GM23248 (cell line): Measurements from ENCODE around the gene HACL1. TPM values are rescaled to one million over a fixed set of nuclear protein-coding genes. Genes with fewer than 3 reads are reported as not detected.
A peak's percentile ranks its signal among the peaks of the same experiment; 100 is the strongest.

Experiments used
- DNase-seq: peaks from one replicate; pipeline ENCODE4 v3.0.0-alpha.2; 2015
- H2AFZ ChIP-seq: fragments of 200-600 bp; sonication (generic); 2 replicates; pipeline ENCODE4 v1.6.1; 2016; ENCODE audit warnings: antibody characterized with exemption
- H3F3A ChIP-seq: fragments of 200-600 bp; sonication (generic); 2 replicates; pipeline ENCODE4 v1.6.1; 2016; ENCODE audit warnings: mild to moderate bottlenecking, antibody characterized with exemption, mixed run types; ENCODE audit not compliant: insufficient read depth
- H3K27ac ChIP-seq: fragments of 200-600 bp; sonication (generic); 2 replicates; pipeline ENCODE4 v1.5.1; 2016; ENCODE audit warnings: mild to moderate bottlenecking
- H3K27me3 ChIP-seq: fragments of 200-600 bp; sonication (generic); replicated peaks from 2 replicates; pipeline ENCODE4 v1.6.1; 2016; ENCODE audit warnings: mild to moderate bottlenecking; ENCODE audit not compliant: insufficient read depth
- H3K36me3 ChIP-seq: fragments of 200-600 bp; sonication (generic); 2 replicates; pipeline ENCODE4 v1.6.1; 2016; ENCODE audit warnings: low read depth, mild to moderate bottlenecking
- H3K4me1 ChIP-seq: fragments of 200-600 bp; sonication (generic); 2 replicates; pipeline ENCODE4 v1.6.1; 2016; ENCODE audit warnings: mild to moderate bottlenecking; ENCODE audit not compliant: insufficient read depth
- H3K4me2 ChIP-seq: fragments of 200-600 bp; sonication (generic); one replicate; pipeline ENCODE4 v1.6.1; 2016; ENCODE audit warnings: mild to moderate bottlenecking; ENCODE audit not compliant: unreplicated experiment
- H3K4me3 ChIP-seq: fragments of 200-600 bp; sonication (generic); 2 replicates; pipeline ENCODE4 v1.5.1; 2016; ENCODE audit warnings: mild to moderate bottlenecking
- H3K79me2 ChIP-seq: fragments of 200-600 bp; sonication (generic); 2 replicates; pipeline ENCODE4 v1.6.1; 2016; ENCODE audit warnings: mild to moderate bottlenecking; ENCODE audit not compliant: insufficient read depth
- H3K9ac ChIP-seq: fragments of 200-600 bp; sonication (generic); 2 replicates; pipeline ENCODE4 v1.6.1; 2016; ENCODE audit warnings: mild to moderate bottlenecking
- H3K9me2 ChIP-seq: fragments of 200-600 bp; sonication (generic); 2 replicates; pipeline ENCODE4 v1.6.1; 2016; ENCODE audit warnings: mixed run types, mild to moderate bottlenecking, moderate library complexity; ENCODE audit not compliant: insufficient read depth
- H3K9me3 ChIP-seq: fragments of 200-600 bp; sonication (generic); one replicate; pipeline ENCODE4 v1.6.1; 2017; ENCODE audit warnings: low read depth
- H4K20me1 ChIP-seq: fragments of 200-600 bp; sonication (generic); 2 replicates; pipeline ENCODE4 v1.6.0; 2016; ENCODE audit not compliant: insufficient read depth
- EZH2 ChIP-seq: fragments of 200-600 bp; sonication (generic); IDR thresholded peaks from 2 replicates; pipeline ENCODE4 v1.6.1; 2018; ENCODE audit warnings: antibody characterized with exemption, mild to moderate bottlenecking; ENCODE audit not compliant: insufficient read depth, poor library complexity, severe bottlenecking
- EZH2phosphoT487 ChIP-seq: fragments of 200-600 bp; sonication (generic); IDR thresholded peaks from 2 replicates; pipeline ENCODE4 v1.6.1; 2018; ENCODE audit warnings: antibody characterized with exemption, moderate library complexity, mild to moderate bottlenecking, low read depth; ENCODE audit not compliant: insufficient read depth
- WGBS, 2 experiments: methylation state at CpG; one replicate each; pipeline ENCODE4 v1.1.6; 2015 to 2017; ENCODE audit warnings: low lambda C conversion rate in 2 of 2, low coverage in 1 of 2; ENCODE audit errors: missing lambda C conversion rate in 2 of 2; 5-methylcytosine and 5-hydroxymethylcytosine counted together
- in situ Hi-C: fragments of 300-500 bp; cut with MboI; formaldehyde crosslinking; loops from 2 replicates; pipeline ENCODE4 v1.15.0; 2020
- polyA plus RNA-seq: library from polyadenylated mRNA; unstranded; fragments of >200 nt; fragmentation: Nextera tagmentation; extraction: Ambion mirVana; gene quantifications from 2 replicates; pipeline ENCODE4 v1.2.1, GENCODE V29; 2016
- total RNA-seq: library from RNA; depleted of rRNA; stranded (reverse); fragments of >200 nt; shearing (Covaris generic); gene quantifications from 2 replicates; pipeline ENCODE4 v1.2.3, GENCODE V29; 2014

HACL1 gene
- total and polyA plus RNA-seq, 2 experiments from 2014 or later, result 14.3 to 16.3 TPM

GRCh38 chr3:15631426-15632211 lies 30.2 kb upstream of the HACL1 start:
- H3F3A ChIP-seq, result peaks cover 40% of the 10 kb centered on the region
- no peaks in the 10 kb centered on the region for H3K79me2 ChIP-seq
- H3K4me1 ChIP-seq, result peaks cover 53% of the 10 kb centered on the region
- in situ Hi-C loops, result no loop called here
- H2AFZ ChIP-seq, result no peak overlapping the region
- peak overlapping the region; percentile 78 for H3K4me2 ChIP-seq
- no peaks in the 10 kb centered on the region for H4K20me1 ChIP-seq
- no peaks in the 10 kb centered on the region for H3K36me3 ChIP-seq
- peak overlapping the region; percentile 73 for H3K9ac ChIP-seq
- TF ChIP-seq EZH2 (no peak), EZH2phosphoT487 (no peak)
- 98 to 99% methylated on average over 12 of the region's 12 CpGs for WGBS, 2 experiments
- DNase-seq, result no peak
- no peaks in the 10 kb centered on the region for H3K9me3 ChIP-seq
- H3K27ac ChIP-seq, result peak overlapping the region; percentile 84
- no peaks in the 10 kb centered on the region for H3K27me3 ChIP-seq
- H3K9me2 ChIP-seq, result no peaks in the 10 kb centered on the region
- H3K4me3 ChIP-seq, result peak overlapping the region; percentile 64; the same call in 1 of the 2 replicates

- H3K9me2 ChIP-seq, result no peaks in the 10 kb centered on the region
- H3K36me3 ChIP-seq, result no peaks in the 10 kb centered on the region
- TF ChIP-seq EZH2phosphoT487 (no peak), EZH2 (no peak)
- no peaks in the 10 kb centered on the region for H3K79me2 ChIP-seq
- WGBS, 2 experiments, result 1% methylated on average over 8 of the region's 8 CpGs
- H4K20me1 ChIP-seq, result no peaks in the 10 kb centered on the region
- peak overlapping the region; percentile 78 for H3K4me2 ChIP-seq
- no peaks in the 10 kb centered on the region for H3K27me3 ChIP-seq
- H3K4me1 ChIP-seq, result peaks cover 47% of the 10 kb centered on the region
- H3K9ac ChIP-seq, result peak overlapping the region; percentile 73
- peak overlapping the region; percentile 64 for H3K4me3 ChIP-seq
- in situ Hi-C loops, result no loop called here
- H2AFZ ChIP-seq, result peak overlapping the region; percentile 71
- peak overlapping the region; percentile 84 for H3K27ac ChIP-seq
- DNase-seq, result peak; percentile 85
- no peaks in the 10 kb centered on the region for H3K9me3 ChIP-seq
- H3F3A ChIP-seq, result peaks cover 37% of the 10 kb centered on the region
Measured at GRCh38 chr3:15630646-15631350, 29.4 kb upstream of the HACL1 start.

DNA sequence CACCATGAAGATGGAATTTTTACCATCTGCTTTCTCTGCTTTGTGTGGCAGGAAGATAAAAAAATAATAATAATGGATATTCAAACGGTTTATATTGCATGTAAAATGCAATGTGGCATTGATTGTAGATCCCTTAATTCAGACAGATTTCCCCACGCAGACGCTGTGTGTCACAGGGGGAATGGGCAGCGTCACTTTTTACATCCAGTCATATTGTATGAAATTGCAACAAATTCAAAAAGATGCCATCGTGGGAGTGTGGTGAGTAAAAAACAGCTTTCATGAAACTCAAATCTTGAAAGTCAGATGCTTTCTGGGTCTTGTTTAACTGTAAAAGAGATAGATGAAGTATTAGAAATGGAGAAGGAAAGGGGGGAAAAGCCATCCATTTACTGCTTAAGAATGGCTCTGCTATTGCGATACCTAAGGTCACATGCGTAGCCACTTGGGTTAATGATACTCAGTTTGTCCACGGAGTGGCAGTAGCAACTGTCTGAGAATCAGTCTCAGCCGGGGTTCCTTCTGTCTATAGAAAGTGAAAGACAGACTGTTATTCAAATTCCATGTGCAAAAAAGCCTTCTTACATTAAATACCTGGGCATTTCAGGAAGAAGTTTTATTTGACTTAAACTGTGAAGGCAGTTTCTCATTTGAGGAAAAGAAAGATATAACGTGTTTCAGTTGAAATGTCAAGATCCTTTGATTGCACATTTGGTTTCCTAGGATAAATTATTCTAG lies 28.7 kb upstream of the HACL1 start:
- H3K27me3 ChIP-seq, result no peaks in the 10 kb centered on the region
- DNase-seq, result peak; percentile 96
- H3K4me1 ChIP-seq, result peaks cover 39% of the 10 kb centered on the region
- no peaks in the 10 kb centered on the region for H3K9me3 ChIP-seq
- H2AFZ ChIP-seq, result peak overlapping the region; percentile 71
- H3F3A ChIP-seq, result peaks cover 29% of the 10 kb centered on the region
- no peaks in the 10 kb centered on the region for H3K79me2 ChIP-seq
- H3K4me2 ChIP-seq, result peak overlapping the region; percentile 78
- peak overlapping the region; percentile 73 for H3K9ac ChIP-seq
- H3K36me3 ChIP-seq, result no peaks in the 10 kb centered on the region
- H4K20me1 ChIP-seq, result no peaks in the 10 kb centered on the region
- TF ChIP-seq EZH2phosphoT487, result no peak
- TF ChIP-seq EZH2, result no peak
- no peaks in the 10 kb centered on the region for H3K9me2 ChIP-seq
- WGBS, 2 experiments, result 16 to 17% methylated on average over 10 of the region's 10 CpGs
- in situ Hi-C loops, result no loop called here
- peak overlapping the region; percentile 84 for H3K27ac ChIP-seq
- H3K4me3 ChIP-seq, result peak overlapping the region; percentile 64

GRCh38 chr3:15628967-15629366 lies 27.6 kb upstream of the HACL1 start:
- H3K36me3 ChIP-seq, result no peaks in the 10 kb centered on the region
- no peaks in the 10 kb centered on the region for H3K9me2 ChIP-seq
- TF ChIP-seq EZH2phosphoT487, result no peak
- no peak for TF ChIP-seq EZH2
- in situ Hi-C loops, result no loop called here
- no peak overlapping the region for H3K4me3 ChIP-seq
- H3K27ac ChIP-seq, result no peak overlapping the region
- H4K20me1 ChIP-seq, result no peaks in the 10 kb centered on the region
- H3K4me2 ChIP-seq, result no peak overlapping the region
- H3K4me1 ChIP-seq, result peaks cover 28% of the 10 kb centered on the region
- H3K27me3 ChIP-seq, result no peaks in the 10 kb centered on the region
- H2AFZ ChIP-seq, result no peak overlapping the region
- no peak for DNase-seq
- peaks cover 18% of the 10 kb centered on the region for H3F3A ChIP-seq
- no peak overlapping the region for H3K9ac ChIP-seq
- no peaks in the 10 kb centered on the region for H3K9me3 ChIP-seq
- H3K79me2 ChIP-seq, result no peaks in the 10 kb centered on the region
